Suprapubic skin (tissue), 4 donors: ENCODE measurements around the gene PGC. TPM values are rescaled to one million over a fixed set of nuclear protein-coding genes. Genes with fewer than 3 reads are reported as not detected.
A peak's percentile ranks its signal among the peaks of the same experiment; 100 is the strongest.

Experiments
- DNase-seq, 2 donors: peaks; one replicate each; pipeline ENCODE4 v3.0.0-alpha.2; 2019; ENCODE audit warnings: low spot score in 2 of 2
- H3K27ac ChIP-seq: fragments of 200-600 bp; sonication (generic); one replicate; pipeline ENCODE4 v1.5.1; 2019
- H3K27me3 ChIP-seq: fragments of 200-600 bp; sonication (generic); one replicate; pipeline ENCODE4 v1.5.1; 2019
- H3K36me3 ChIP-seq: fragments of 200-600 bp; sonication (generic); one replicate; pipeline ENCODE4 v1.5.1; 2019
- H3K4me1 ChIP-seq: fragments of 200-600 bp; sonication (generic); one replicate; pipeline ENCODE4 v1.5.1; 2019
- H3K4me3 ChIP-seq: fragments of 200-600 bp; sonication (generic); one replicate; pipeline ENCODE4 v1.5.1; 2019; ENCODE audit warnings: mild to moderate bottlenecking
- H3K9me3 ChIP-seq: fragments of 200-600 bp; sonication (generic); one replicate; pipeline ENCODE4 v1.5.1; 2019
- CTCF ChIP-seq, 2 donors: fragments of 200-600 bp in 1 of 2; fragments of 450-650 bp in 1 of 2; sonication (generic) in 1 of 2; IDR thresholded peaks; one replicate each; pipeline ENCODE4 v1.5.1; 2016 to 2019; ENCODE audit warnings: antibody characterized with exemption in 2 of 2, mild to moderate bottlenecking in 1 of 2, moderate library complexity in 1 of 2
- EP300 ChIP-seq: sonication (generic); formaldehyde crosslinking; IDR thresholded peaks from one replicate; pipeline ENCODE4 v1.6.1; 2017; ENCODE audit warnings: antibody characterized with exemption
- POLR2A ChIP-seq, 2 donors: fragments of 450-650 bp; IDR thresholded peaks; one replicate each; pipeline ENCODE4 v1.6.1; 2017; ENCODE audit warnings: antibody characterized with exemption in 2 of 2, mild to moderate bottlenecking in 2 of 2, moderate library complexity in 2 of 2
- POLR2AphosphoS5 ChIP-seq, 3 donors: sonication (generic); formaldehyde crosslinking; IDR thresholded peaks; one replicate each; pipeline ENCODE4 v1.6.1; 2017; ENCODE audit warnings: antibody characterized with exemption in 3 of 3
- whole genome bisulfite sequencing: methylation state at CpG from one replicate; pipeline ENCODE4 v1.1.5; 2018; 5-methylcytosine and 5-hydroxymethylcytosine counted together
- total RNA-seq, 4 donors: library from RNA; depleted of rRNA; stranded (reverse); fragments of >200 nt; gene quantifications; one replicate each; pipeline ENCODE4 v1.1.0, GENCODE V29; 2016

The PGC gene
- total RNA-seq, 4 donors from 2014 or later, result not detected

DNA sequence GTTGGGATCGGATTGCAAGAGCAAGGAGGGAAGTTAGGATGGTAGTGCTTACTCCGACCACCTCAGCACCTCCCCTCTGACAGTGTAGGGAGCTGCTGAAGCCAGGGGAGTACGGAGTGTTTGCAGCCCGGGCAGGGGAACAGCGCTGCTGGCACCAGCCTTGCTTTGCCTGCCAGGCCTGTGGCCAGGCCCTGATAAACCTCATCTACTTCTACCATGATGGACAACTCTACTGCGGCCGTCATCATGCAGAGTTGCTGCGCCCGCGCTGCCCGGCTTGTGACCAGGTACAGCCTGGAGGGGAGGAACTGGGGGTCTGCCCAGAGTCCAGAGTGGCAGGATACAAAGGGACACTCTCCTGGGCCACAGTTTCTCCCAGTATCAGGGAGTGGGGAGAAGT is 38.1 kb upstream of the PGC start:
- Histone ChIP-seq H3K27ac (peak overlapping the region; percentile 56), H3K9me3 (no peaks in the 10 kb centered on the region), H3K27me3 (no peaks in the 10 kb centered on the region), H3K4me3 (peak overlapping the region; percentile 9), H3K36me3 (peaks cover 13% of the 10 kb centered on the region), H3K4me1 (peaks cover 53% of the 10 kb centered on the region)
- WGBS, result 67% methylated on average over 5 of the region's 11 CpGs
- TF ChIP-seq POLR2A (IDR thresholded peaks at IDR 0.05), result no peak
- TF ChIP-seq EP300, result no peak
- TF ChIP-seq POLR2AphosphoS5 (IDR thresholded peaks at IDR 0.05), result no peak
- TF ChIP-seq CTCF (IDR thresholded peaks at IDR 0.05), result no peak
- DNase-seq, result no peak

- no peak for TF ChIP-seq EP300
- no peak for TF ChIP-seq POLR2A (IDR thresholded peaks at IDR 0.05)
- no peak for TF ChIP-seq CTCF (IDR thresholded peaks at IDR 0.05)
- no peak for TF ChIP-seq POLR2AphosphoS5 (IDR thresholded peaks at IDR 0.05)
- H3K27ac ChIP-seq, result peak overlapping the region; percentile 56
- no peak for DNase-seq
- 48% methylated on average over 5 of the region's 5 CpGs for WGBS
- no peaks in the 10 kb centered on the region for H3K27me3 ChIP-seq
- H3K36me3 ChIP-seq, result peaks cover 7% of the 10 kb centered on the region
- no peaks in the 10 kb centered on the region for H3K9me3 ChIP-seq
- peak overlapping the region; percentile 9 for H3K4me3 ChIP-seq
- H3K4me1 ChIP-seq, result peaks cover 55% of the 10 kb centered on the region
Observed at GRCh38 chr6:41784581-41785171, 37.5 kb upstream of the PGC start.

- Histone ChIP-seq H3K9me3 (no peaks in the 10 kb centered on the region), H3K27ac (no peak overlapping the region), H3K36me3 (no peaks in the 10 kb centered on the region), H3K4me1 (peaks cover 57% of the 10 kb centered on the region), H3K27me3 (no peaks in the 10 kb centered on the region), H3K4me3 (no peak overlapping the region)
- WGBS, result 89% methylated on average over 6 of the region's 6 CpGs
- peak in 1 of 2 donors; percentile 38 for DNase-seq
- TF ChIP-seq CTCF (IDR thresholded peaks at IDR 0.05), result no peak
- TF ChIP-seq POLR2AphosphoS5 (IDR thresholded peaks at IDR 0.05), result no peak
- TF ChIP-seq EP300, result no peak
Observed at GRCh38 chr6:41783106-41783780, 36.0 kb upstream of the PGC start.

GRCh38 chr6:41781366-41781730 is 34.2 kb upstream of the PGC start:
- H3K27me3 ChIP-seq, result no peaks in the 10 kb centered on the region
- peaks cover 4% of the 10 kb centered on the region for H3K36me3 ChIP-seq
- H3K4me3 ChIP-seq, result peak overlapping the region; percentile 89
- TF ChIP-seq POLR2AphosphoS5 (IDR thresholded peaks at IDR 0.05) (no peak), CTCF (IDR thresholded peaks at IDR 0.05) (no peak), EP300 (no peak), POLR2A (IDR thresholded peaks at IDR 0.05) (no peak)
- peak overlapping the region; percentile 74 for H3K27ac ChIP-seq
- no peaks in the 10 kb centered on the region for H3K9me3 ChIP-seq
- 24% methylated on average over 3 of the region's 3 CpGs for WGBS
- peaks cover 57% of the 10 kb centered on the region for H3K4me1 ChIP-seq
- no peak for DNase-seq

DNA sequence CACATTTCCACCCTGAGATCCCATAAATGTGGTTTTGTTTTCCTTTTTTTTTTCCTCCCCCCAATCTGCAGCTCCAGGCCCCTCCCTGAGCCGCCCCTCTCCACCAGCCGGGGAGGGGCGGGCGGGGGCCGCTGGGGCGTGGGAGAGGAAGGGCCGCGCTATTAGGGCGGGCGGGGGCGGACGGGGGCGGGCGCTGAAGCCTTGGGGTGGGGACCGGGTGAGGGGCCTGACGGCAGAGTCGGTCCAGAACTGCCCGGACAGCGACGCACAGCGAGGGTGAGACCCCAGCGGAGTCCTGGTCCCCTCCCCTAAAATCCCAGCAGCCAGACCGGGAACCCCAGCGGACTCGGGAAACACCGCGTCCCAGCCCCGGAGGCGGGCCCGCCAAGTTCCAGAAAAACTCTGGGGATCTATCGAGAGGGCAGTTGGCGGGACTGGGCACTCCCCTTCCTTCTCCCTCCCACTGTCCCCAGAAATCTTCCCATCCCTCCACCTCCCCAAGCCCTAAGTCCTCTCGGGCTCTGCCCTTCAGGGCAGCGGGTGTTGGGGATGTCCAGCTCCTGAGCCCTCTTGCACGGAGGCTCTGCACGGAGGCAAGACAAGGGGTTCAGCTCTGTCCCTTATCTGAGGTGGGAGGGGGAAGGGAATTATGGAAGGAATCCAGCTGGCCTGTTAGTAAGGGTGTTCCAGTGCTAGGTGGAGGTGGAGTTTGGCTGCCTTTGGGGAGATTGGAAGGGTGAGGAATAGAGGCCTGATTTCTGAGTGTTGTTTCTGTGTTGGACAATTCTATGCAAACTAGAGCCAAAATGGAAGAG is 33.6 kb upstream of the PGC start, which contains the start of gene PRICKLE4:
PRICKLE4 (plus strand) TSS at position 232 of the 815 bp plus-strand sequence. CDS start 2,692 bp downstream, outside the sequence.
- 0% methylated on average over 25 of the region's 36 CpGs for WGBS
- Histone ChIP-seq H3K36me3 (peaks cover 7% of the 10 kb centered on the region), H3K4me1 (peaks cover 52% of the 10 kb centered on the region), H3K27me3 (no peaks in the 10 kb centered on the region), H3K4me3 (peak within 1 kb of the TSS; percentile 89), H3K27ac (peak within 1 kb of the TSS; percentile 74), H3K9me3 (no peaks in the 10 kb centered on the region)
- TF ChIP-seq CTCF (IDR thresholded peaks at IDR 0.05), result no peak
- no peak for TF ChIP-seq POLR2A (IDR thresholded peaks at IDR 0.05)
- no peak for TF ChIP-seq EP300
- TF ChIP-seq POLR2AphosphoS5 (IDR thresholded peaks at IDR 0.05), result no peak
- DNase-seq, result no peak
